ENCODE results near the gene RSPRY1.
A peak's percentile ranks its signal among the peaks of the same experiment; 100 is the strongest.

Gene RSPRY1

GRCh38 chr16:57166451-57166850 is 19.7 kb upstream of the RSPRY1 start:
- peaks cover 36% of the 10 kb centered on the region for H3K36me3 Mint-ChIP-seq (ENCODE audit: low read depth)
- H3K27ac Mint-ChIP-seq, result no peak overlapping the region
- no peak overlapping the region for H3K4me3 Mint-ChIP-seq
- no peaks in the 10 kb centered on the region for H3K9me3 Mint-ChIP-seq
- H3K4me1 Mint-ChIP-seq (ENCODE audit: low read depth), result peaks cover 5% of the 10 kb centered on the region
- H3K27me3 Mint-ChIP-seq (ENCODE audit: low read depth), result no peaks in the 10 kb centered on the region

GRCh38 chr16:57166951-57167350 is 19.2 kb upstream of the RSPRY1 start:
- no peak overlapping the region for H3K27ac Mint-ChIP-seq
- H3K36me3 Mint-ChIP-seq (ENCODE audit: low read depth), result peaks cover 40% of the 10 kb centered on the region
- peaks cover 5% of the 10 kb centered on the region for H3K4me1 Mint-ChIP-seq (ENCODE audit: low read depth)
- no peaks in the 10 kb centered on the region for H3K27me3 Mint-ChIP-seq (ENCODE audit: low read depth)
- no peaks in the 10 kb centered on the region for H3K9me3 Mint-ChIP-seq
- no peak overlapping the region for H3K4me3 Mint-ChIP-seq

- Mint-ChIP-seq H3K9me3 (no peaks in the 10 kb centered on the region), H3K27ac (no peak overlapping the region), H3K4me3 (no peak overlapping the region), H3K4me1 (ENCODE audit: low read depth) (peaks cover 5% of the 10 kb centered on the region), H3K27me3 (ENCODE audit: low read depth) (no peaks in the 10 kb centered on the region), H3K36me3 (ENCODE audit: low read depth) (peaks cover 45% of the 10 kb centered on the region)
These were observed 18.6 kb upstream of the RSPRY1 start for GRCh38 chr16:57167538-57167937.

GRCh38 chr16:57167953-57168352 is 18.2 kb upstream of the RSPRY1 start:
- Mint-ChIP-seq H3K27ac (no peak overlapping the region), H3K4me1 (ENCODE audit: low read depth) (peaks cover 5% of the 10 kb centered on the region), H3K9me3 (no peaks in the 10 kb centered on the region), H3K27me3 (ENCODE audit: low read depth) (no peaks in the 10 kb centered on the region), H3K4me3 (no peak overlapping the region), H3K36me3 (ENCODE audit: low read depth) (peaks cover 46% of the 10 kb centered on the region)

- peaks cover 6% of the 10 kb centered on the region for H3K4me1 Mint-ChIP-seq (ENCODE audit: low read depth)
- H3K36me3 Mint-ChIP-seq (ENCODE audit: low read depth), result peaks cover 44% of the 10 kb centered on the region
- no peaks in the 10 kb centered on the region for H3K9me3 Mint-ChIP-seq
- H3K27me3 Mint-ChIP-seq (ENCODE audit: low read depth), result no peaks in the 10 kb centered on the region
- H3K27ac Mint-ChIP-seq, result no peak overlapping the region
- H3K4me3 Mint-ChIP-seq, result no peak overlapping the region
These were observed 16.8 kb upstream of the RSPRY1 start for GRCh38 chr16:57169327-57169726.

- Mint-ChIP-seq H3K27me3 (ENCODE audit: low read depth) (no peaks in the 10 kb centered on the region), H3K4me1 (ENCODE audit: low read depth) (peaks cover 6% of the 10 kb centered on the region), H3K4me3 (no peak overlapping the region), H3K9me3 (no peaks in the 10 kb centered on the region), H3K36me3 (ENCODE audit: low read depth) (peaks cover 33% of the 10 kb centered on the region), H3K27ac (no peak overlapping the region)
These were observed 13.3 kb upstream of the RSPRY1 start for GRCh38 chr16:57172721-57173290.

GRCh38 chr16:57175896-57176295 is 10.2 kb upstream of the RSPRY1 start:
- H3K36me3 Mint-ChIP-seq (ENCODE audit: low read depth), result peaks cover 29% of the 10 kb centered on the region
- no peaks in the 10 kb centered on the region for H3K27me3 Mint-ChIP-seq (ENCODE audit: low read depth)
- H3K9me3 Mint-ChIP-seq, result no peaks in the 10 kb centered on the region
- peaks cover 2% of the 10 kb centered on the region for H3K4me1 Mint-ChIP-seq (ENCODE audit: low read depth)
- no peak overlapping the region for H3K27ac Mint-ChIP-seq
- no peak overlapping the region for H3K4me3 Mint-ChIP-seq

- H3K36me3 Mint-ChIP-seq (ENCODE audit: low read depth), result peaks cover 11% of the 10 kb centered on the region
- peaks cover 6% of the 10 kb centered on the region for H3K4me1 Mint-ChIP-seq (ENCODE audit: low read depth)
- no peak overlapping the region for H3K4me3 Mint-ChIP-seq
- no peaks in the 10 kb centered on the region for H3K27me3 Mint-ChIP-seq (ENCODE audit: low read depth)
- no peaks in the 10 kb centered on the region for H3K9me3 Mint-ChIP-seq
- H3K27ac Mint-ChIP-seq, result no peak overlapping the region
These were observed 7.9 kb upstream of the RSPRY1 start for GRCh38 chr16:57178196-57178595.

- Mint-ChIP-seq H3K4me1 (ENCODE audit: low read depth) (peaks cover 6% of the 10 kb centered on the region), H3K27ac (no peak overlapping the region), H3K36me3 (ENCODE audit: low read depth) (peaks cover 7% of the 10 kb centered on the region), H3K9me3 (no peaks in the 10 kb centered on the region), H3K27me3 (ENCODE audit: low read depth) (no peaks in the 10 kb centered on the region), H3K4me3 (no peak overlapping the region)
These were observed 7.3 kb upstream of the RSPRY1 start for GRCh38 chr16:57178793-57179212.

GRCh38 chr16:57179215-57179828 is 6.8 kb upstream of the RSPRY1 start:
- no peak overlapping the region for H3K27ac Mint-ChIP-seq
- H3K4me1 Mint-ChIP-seq (ENCODE audit: low read depth), result peaks cover 10% of the 10 kb centered on the region
- no peak overlapping the region for H3K4me3 Mint-ChIP-seq
- peaks cover 7% of the 10 kb centered on the region for H3K36me3 Mint-ChIP-seq (ENCODE audit: low read depth)
- H3K27me3 Mint-ChIP-seq (ENCODE audit: low read depth), result no peaks in the 10 kb centered on the region
- H3K9me3 Mint-ChIP-seq, result no peaks in the 10 kb centered on the region

GRCh38 chr16:57184113-57184512 is 2.0 kb upstream of the RSPRY1 start:
- Mint-ChIP-seq H3K27me3 (ENCODE audit: low read depth) (no peaks in the 10 kb centered on the region), H3K9me3 (no peaks in the 10 kb centered on the region), H3K4me3 (peak overlapping the region; percentile 96), H3K27ac (peak overlapping the region; percentile 13), H3K36me3 (ENCODE audit: low read depth) (peaks cover 2% of the 10 kb centered on the region), H3K4me1 (ENCODE audit: low read depth) (peaks cover 33% of the 10 kb centered on the region)

- Mint-ChIP-seq H3K36me3 (ENCODE audit: low read depth) (peaks cover 2% of the 10 kb centered on the region), H3K4me1 (ENCODE audit: low read depth) (peaks cover 33% of the 10 kb centered on the region), H3K27me3 (ENCODE audit: low read depth) (no peaks in the 10 kb centered on the region)
These were observed 1.2 kb upstream of the RSPRY1 start for GRCh38 chr16:57184887-57185445.

GRCh38 chr16:57185446-57185944 is 634 bp upstream of the RSPRY1 start:
- H3K27me3 Mint-ChIP-seq (ENCODE audit: low read depth), result no peaks in the 10 kb centered on the region
- H3K9me3 Mint-ChIP-seq, result no peaks in the 10 kb centered on the region
- peaks cover 33% of the 10 kb centered on the region for H3K4me1 Mint-ChIP-seq (ENCODE audit: low read depth)

More at GRCh38 chr16:57184887-57185445, 1.2 kb upstream of the RSPRY1 start:
- Mint-ChIP-seq H3K9me3 (no peaks in the 10 kb centered on the region), H3K27ac (peak overlapping the region; percentile 85), H3K4me3 (peak overlapping the region; percentile 96)

GRCh38 chr16:57186872-57187854 is 1.0 kb downstream of the RSPRY1 start:
- Mint-ChIP-seq H3K27me3 (ENCODE audit: low read depth) (no peaks in the 10 kb centered on the region), H3K4me3 (peak overlapping the region; percentile 96), H3K27ac (peak overlapping the region; percentile 85), H3K9me3 (no peaks in the 10 kb centered on the region), H3K4me1 (ENCODE audit: low read depth) (peaks cover 36% of the 10 kb centered on the region), H3K36me3 (ENCODE audit: low read depth) (peaks cover 3% of the 10 kb centered on the region)

More at GRCh38 chr16:57185446-57185944, 634 bp upstream of the RSPRY1 start:
- peaks cover 2% of the 10 kb centered on the region for H3K36me3 Mint-ChIP-seq (ENCODE audit: low read depth)
- peak overlapping the region; percentile 96 for H3K4me3 Mint-ChIP-seq
- peak overlapping the region; percentile 85 for H3K27ac Mint-ChIP-seq

All from T-helper 1 cell treated with Interleukin-12 subunit alpha and Interleukin-12 subunit beta and Interleukin-4 antibody, amounts not matched to agents 30 μg/mL and 1 μg/mL, for 36 hours (primary cell).